Activated CD8-positive, alpha-beta memory T cell treated with anti-CD3 and anti-CD28 coated beads for 4 hours (primary cell): ENCODE data around the gene BNC2.
"Not testable (repeated sequence)": the region's sequence is repeated elsewhere in the genome, so short reads cannot be mapped to it uniquely, and the experiment has no call there.

Experiments used
- DNase-seq, 2 donors: peaks; one replicate each; pipeline ENCODE4 v3.0.0-alpha.2; 2020; ENCODE audit warnings: low read depth in 2 of 2

The BNC2 gene

GRCh38 chr9:16510482-16510881, 360.0 kb downstream of the BNC2 start:
- no peak for DNase-seq

DNA sequence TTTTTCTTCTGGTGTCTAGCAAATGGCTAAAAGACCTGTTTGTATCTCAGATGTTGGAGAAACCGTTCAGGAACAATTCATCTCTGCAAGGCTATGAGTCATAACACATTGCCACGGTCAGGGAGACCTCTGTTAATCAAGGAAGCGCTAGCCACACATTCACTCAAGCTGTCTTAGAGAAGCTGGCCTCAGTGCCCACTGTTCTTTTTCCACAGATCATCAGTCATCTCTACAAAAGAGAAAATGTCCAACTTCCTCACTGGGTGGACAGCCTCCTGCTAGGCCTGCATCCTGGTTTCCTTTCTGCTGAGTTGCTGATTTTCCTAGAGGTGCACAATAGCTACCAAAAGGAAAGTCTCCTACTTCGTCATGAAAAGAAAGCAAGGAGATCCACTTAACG, 360.5 kb downstream of the BNC2 start:
- DNase-seq, result no peak

GRCh38 chr9:16505199-16505598, 365.3 kb downstream of the BNC2 start:
- no peak for DNase-seq

GRCh38 chr9:16501726-16502125, 368.7 kb downstream of the BNC2 start:
- no peak for DNase-seq

GRCh38 chr9:16501141-16501540, 369.3 kb downstream of the BNC2 start:
- no peak for DNase-seq

DNA sequence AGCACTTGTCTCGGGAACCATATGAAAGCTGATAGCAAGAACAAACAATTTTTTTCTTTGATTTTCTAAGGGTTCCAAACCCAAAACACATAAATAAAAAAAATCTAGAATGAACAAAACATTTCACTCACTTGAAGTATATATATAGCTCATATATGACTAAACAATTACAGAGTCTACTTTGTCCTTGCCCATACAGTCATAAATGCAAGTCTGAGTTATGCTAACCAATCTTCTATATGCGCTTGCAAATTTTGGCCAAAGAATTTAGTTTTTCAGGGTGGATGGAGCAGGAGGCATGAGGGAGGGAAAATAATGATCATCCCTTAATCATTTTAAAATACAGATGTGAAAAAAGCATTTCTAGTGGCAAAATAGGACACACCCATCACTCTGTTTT, 370.1 kb downstream of the BNC2 start:
- no peak for DNase-seq

- DNase-seq, result no peak
Observed at GRCh38 chr9:16499892-16500291, 370.6 kb downstream of the BNC2 start.

- DNase-seq, result no peak
Observed at GRCh38 chr9:16496908-16497307, 373.6 kb downstream of the BNC2 start.

DNA sequence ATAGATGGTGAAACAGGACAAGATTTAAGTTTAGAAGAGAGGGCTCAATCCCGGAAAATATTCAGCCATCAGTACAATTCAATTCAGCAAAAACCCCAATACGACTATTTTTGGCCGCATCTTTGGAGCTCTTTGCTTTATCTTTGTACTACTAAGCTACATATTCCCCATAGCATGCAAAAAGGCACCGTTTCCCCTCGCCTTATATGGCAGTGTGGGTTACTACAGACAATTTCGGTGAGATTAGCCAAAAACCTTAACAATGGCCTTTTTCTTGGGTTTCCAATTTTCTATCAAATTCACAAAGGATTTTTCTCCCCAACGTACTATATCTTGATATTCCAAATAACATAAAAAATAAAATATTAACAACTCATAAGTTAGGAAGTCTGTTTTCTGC, 382.6 kb downstream of the BNC2 start:
- DNase-seq, result no peak

- DNase-seq, result no peak
Observed at GRCh38 chr9:16485575-16486321, 384.7 kb downstream of the BNC2 start.

- no peak for DNase-seq
Observed at GRCh38 chr9:16485160-16485559, 385.3 kb downstream of the BNC2 start.

- DNase-seq, result no peak
Observed at GRCh38 chr9:16484744-16485143, 385.7 kb downstream of the BNC2 start.

- DNase-seq, result no peak
Observed at GRCh38 chr9:16484180-16484579, 386.3 kb downstream of the BNC2 start.

DNA sequence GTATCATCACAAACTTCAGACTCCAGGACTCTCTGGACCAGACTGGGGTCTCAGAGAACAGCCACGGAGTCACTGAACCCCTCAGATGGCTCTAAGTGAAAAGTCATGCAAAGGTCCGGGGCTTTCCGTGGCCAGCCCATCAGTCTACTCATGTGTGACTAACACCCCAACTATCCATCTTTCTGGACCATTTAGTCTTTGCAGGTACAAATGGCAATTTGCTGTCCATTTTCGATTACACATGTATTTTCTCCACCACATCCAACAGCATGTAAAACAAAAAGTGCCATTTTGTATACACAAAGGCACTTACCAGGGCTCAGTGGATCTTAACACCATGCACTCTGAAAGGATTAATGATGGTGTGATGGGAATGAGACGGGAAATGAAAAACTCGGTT, 387.7 kb downstream of the BNC2 start:
- DNase-seq, result no peak

DNA sequence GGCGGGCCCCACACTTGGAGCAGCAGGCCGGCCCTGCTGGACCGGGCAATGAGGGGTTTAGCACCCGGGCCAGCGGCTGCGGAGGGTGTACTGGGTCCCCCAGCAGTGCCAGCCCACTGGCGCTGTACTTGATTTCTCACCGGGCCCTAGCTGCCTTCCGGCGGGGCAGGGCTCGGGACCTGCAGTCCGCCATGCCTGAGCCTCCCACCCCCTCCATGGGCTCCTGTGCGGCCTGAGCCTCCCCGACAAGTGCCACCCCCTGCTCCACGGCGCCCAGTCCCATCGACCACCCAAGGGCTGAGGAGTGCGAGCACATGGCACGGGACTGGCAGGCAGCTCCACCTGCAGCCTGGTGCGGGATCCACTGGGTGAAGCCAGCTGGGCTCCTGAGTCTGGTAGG, 389.9 kb downstream of the BNC2 start:
- not testable (repeated sequence) for DNase-seq

- no peak for DNase-seq
Observed at GRCh38 chr9:16475996-16476395, 394.5 kb downstream of the BNC2 start.

GRCh38 chr9:16475257-16475656, 395.2 kb downstream of the BNC2 start:
- no peak for DNase-seq

DNA sequence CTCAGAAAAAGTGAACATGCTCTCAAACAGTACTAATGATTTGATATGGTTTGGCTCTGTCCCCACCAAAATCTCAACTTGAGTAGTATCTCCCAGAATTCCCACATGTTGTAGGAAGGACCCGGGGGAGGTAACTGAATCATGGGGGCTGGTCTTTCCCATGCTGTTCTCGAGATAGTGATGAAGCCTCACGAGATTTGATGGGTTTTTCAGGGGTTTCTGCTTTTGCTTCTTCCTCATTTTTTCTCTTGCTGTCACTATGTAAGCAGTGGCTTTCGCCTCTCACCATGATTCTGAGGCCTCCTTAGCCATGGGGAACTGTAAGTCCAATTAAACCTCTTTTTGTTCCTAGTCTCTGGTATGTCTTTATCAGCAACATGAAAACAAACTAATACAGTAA, 401.3 kb downstream of the BNC2 start:
- DNase-seq, result no peak

DNA sequence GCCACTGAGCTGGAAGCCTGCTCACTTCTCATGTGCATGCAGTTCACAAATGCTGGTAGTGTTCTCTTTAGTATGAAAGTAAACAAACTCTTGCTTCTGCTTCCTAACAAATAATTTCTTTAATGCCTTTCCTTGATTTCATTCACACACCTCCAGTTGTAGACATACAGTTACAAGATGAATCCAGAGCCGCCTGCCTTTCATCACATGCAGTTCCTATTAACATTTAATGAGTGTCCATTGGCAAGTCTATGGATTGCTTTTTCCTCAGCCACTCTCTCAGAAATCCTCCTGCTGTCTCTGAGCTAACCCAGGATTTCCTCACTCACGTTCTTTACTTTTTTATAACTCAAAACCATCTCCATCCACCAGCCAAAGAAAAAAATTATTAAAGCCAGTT, 408.6 kb downstream of the BNC2 start:
- no peak for DNase-seq

GRCh38 chr9:16461137-16461840, 409.2 kb downstream of the BNC2 start:
- no peak for DNase-seq

DNA sequence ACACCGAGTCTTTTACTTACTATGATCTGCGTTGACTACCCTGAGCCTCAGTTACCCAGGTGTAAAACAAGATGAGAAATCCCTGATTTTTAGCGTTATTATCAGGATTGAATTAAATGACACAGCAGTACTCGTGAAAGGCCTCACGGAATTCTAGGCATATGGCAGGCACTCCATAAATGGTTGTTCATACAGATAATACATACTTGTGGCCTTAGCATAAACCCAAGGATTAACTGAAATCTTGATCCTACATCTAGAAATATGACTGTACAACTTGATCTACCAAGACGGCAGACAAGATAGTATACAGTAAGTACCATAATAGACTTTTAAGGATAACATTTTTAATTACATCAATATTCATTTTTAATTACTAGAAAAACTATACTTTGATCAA, 409.8 kb downstream of the BNC2 start:
- no peak for DNase-seq

DNA sequence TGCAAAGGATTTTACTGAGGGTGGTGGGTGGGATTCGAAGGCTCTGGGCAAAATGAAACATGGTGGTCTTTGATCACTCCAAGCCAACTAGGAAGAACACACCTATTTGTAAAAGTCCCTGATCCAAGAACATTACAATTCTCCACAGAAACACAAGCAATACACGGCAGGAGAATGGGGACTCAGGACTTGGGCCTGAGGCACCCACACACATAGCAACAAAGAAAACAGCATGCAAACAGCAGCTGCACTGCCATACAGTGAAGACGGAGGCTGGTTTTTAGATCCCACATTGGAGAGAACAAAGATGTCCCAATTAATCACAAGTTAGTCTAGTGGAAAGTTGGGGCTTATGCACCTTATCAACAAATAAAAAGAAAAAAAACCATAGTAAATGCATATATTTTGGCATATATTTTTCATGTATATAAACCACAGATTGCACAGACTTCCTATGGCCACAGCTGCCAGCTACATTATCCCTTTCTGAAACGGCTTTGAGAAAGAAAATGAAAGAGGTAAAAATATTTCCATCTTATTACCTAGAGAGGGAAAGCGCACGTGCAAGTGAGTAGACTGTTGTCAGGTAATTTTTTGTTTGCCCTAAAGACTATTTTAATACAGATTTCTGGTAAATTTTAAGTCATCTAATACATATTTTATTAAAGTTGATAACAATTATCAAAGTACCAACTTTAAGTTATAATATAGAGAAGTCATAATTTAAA, 410.9 kb downstream of the BNC2 start:
- no peak for DNase-seq
